DND-41 (cell line): ENCODE results near the gene UACA.

ENCODE experiments used
- CTCF ChIP-seq: IDR thresholded peaks from 2 replicates; pipeline ENCODE4 v1.5.1; 2012; ENCODE audit warnings: borderline replicate concordance, low read length, moderate library complexity, mild to moderate bottlenecking; ENCODE audit not compliant: poor library complexity, severe bottlenecking; ENCODE audit errors: extremely low read depth
- EZH2 ChIP-seq: IDR thresholded peaks from 3 replicates; pipeline ENCODE4 v1.6.1; 2012; ENCODE audit warnings: borderline replicate concordance, low read depth, mild to moderate bottlenecking, moderate library complexity, low read length, inconsistent platforms; ENCODE audit not compliant: severe bottlenecking

DNA sequence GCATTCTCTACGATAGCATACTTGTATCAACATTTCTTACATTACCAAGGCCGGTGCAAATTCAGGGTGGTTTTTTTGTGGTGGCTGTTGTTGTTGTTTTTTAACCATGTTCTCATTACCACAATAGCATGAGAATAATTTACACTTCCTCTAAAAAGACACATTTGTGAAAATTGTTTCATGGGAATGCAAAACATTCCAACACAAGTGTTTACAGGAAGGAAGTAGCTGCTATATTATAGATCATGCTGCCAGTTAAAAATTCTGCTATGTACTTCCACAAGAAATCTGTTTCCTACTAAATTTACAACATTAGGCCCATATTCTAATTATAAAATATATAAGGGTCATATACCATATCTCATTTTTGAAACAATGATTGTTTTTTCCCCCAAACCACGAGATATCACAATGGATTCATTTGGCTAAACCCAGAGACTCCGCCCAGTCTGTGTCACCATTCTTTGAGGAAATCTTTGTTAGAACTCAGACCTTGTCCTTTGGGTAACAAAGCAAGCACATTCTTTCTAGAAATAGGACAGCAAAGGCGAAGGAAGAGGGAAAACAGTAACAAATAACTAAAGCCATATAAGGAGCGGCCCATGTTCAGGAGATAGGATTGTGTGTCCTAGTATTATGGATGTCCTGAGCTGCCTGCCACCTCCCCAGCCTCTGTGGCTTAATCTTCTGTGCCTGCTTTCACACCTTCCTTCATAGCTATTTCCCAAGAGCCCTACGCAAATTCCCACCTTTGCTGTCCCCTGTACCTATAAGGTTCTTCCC, 60.1 kb downstream of the UACA start:
- TF ChIP-seq CTCF (no peak), EZH2 (no peak)
